Measurements from ENCODE around the gene GEMIN4. TPM values are rescaled to one million over a fixed set of nuclear protein-coding genes. Genes with fewer than 3 reads are reported as not detected.
"Not testable (repeated sequence)": the region's sequence is repeated elsewhere in the genome, so short reads cannot be mapped to it uniquely, and the experiment has no call there.

GEMIN4 gene
- total and polyA plus RNA-seq, 2 of the 8 experiments (the other 6 are each of a cell fraction or from before 2014, with no cell fraction given), result 32.1 to 51.9 TPM

GRCh38 chr17:750431-751037 is 1.5 kb downstream of the GEMIN4 start (continued):
- no peak for TF ChIP-seq RXRA (IDR thresholded peaks at IDR 0.05; ENCODE audit: insufficient read depth, low read depth, low read length)
- no peak for TF ChIP-seq RBBP5 (IDR thresholded peaks at IDR 0.05; ENCODE audit: borderline replicate concordance, low read depth, low read length)
- TF ChIP-seq, protein P1, sequence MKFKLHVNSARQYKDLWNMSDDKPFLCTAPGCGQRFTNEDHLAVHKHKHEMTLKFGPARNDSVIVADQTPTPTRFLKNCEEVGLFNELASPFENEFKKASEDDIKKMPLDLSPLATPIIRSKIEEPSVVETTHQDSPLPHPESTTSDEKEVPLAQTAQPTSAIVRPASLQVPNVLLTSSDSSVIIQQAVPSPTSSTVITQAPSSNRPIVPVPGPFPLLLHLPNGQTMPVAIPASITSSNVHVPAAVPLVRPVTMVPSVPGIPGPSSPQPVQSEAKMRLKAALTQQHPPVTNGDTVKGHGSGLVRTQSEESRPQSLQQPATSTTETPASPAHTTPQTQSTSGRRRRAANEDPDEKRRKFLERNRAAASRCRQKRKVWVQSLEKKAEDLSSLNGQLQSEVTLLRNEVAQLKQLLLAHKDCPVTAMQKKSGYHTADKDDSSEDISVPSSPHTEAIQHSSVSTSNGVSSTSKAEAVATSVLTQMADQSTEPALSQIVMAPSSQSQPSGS (IDR thresholded peaks at IDR 0.05; ENCODE audit: low read length), result no peak
- TF ChIP-seq RNF2 (IDR thresholded peaks at IDR 0.05; ENCODE audit: borderline replicate concordance, low read depth, low read length, missing control alignments, poor library complexity, severe bottlenecking), result no peak
- no peak for TF ChIP-seq TAF1 (IDR thresholded peaks at IDR 0.05; ENCODE audit: low read depth, low read length)
- no peak for TF ChIP-seq BCL11A (IDR thresholded peaks at IDR 0.05; ENCODE audit: low read depth in 2 of 2, low read length in 2 of 2)
- no peak for TF ChIP-seq SIX5 (IDR thresholded peaks at IDR 0.05; ENCODE audit: low read depth, low read length)
- TF ChIP-seq CREB1 (IDR thresholded peaks at IDR 0.05), result no peak

DNA sequence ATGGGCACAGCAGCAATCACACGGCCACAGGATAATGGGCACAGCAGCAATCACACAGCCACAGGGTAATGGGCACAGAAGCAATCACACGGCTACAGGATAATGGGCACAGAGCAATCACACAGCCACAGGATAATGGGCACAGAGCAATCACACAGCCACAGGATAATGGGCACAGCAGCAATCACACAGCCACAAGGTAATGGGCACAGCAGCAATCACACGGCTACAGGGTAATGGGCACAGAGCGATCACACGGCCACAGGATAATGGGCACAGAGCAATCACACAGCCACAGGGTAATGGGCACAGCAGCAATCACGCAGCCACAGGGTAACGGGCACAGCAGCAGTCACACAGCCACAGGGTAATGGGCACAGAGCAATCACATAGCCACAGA is 2.7 kb downstream of the GEMIN4 start:
- H3K56ac ChIP-seq (replicated peaks; ENCODE audit: insufficient read length, low read depth, low read length); FAIRE-seq; H2BK120ac ChIP-seq (replicated peaks; ENCODE audit: low read depth, low read length); H3K4ac ChIP-seq (replicated peaks; ENCODE audit: insufficient read length, low read depth, low read length); H3K14ac ChIP-seq (ENCODE audit: insufficient read length); H3K18ac ChIP-seq (ENCODE audit: extremely low read depth, low read length); H2BK15ac ChIP-seq (ENCODE audit: low read length); H3K27me3 ChIP-seq (replicated peaks in 1 of 4; ENCODE audit: control insufficient read depth in 3 of 4, extremely low read depth in 1 of 4, insufficient read depth in 3 of 4, low read length in 3 of 4); H3K9me3 ChIP-seq (ENCODE audit: insufficient read depth in 2 of 2, low read depth in 1 of 2, low read length in 1 of 2); H3K27ac ChIP-seq (ENCODE audit: low read depth, low read length); H4K5ac ChIP-seq (ENCODE audit: insufficient read length, low read depth, low read length); H2BK12ac ChIP-seq (ENCODE audit: low read depth, low read length); H4K8ac ChIP-seq (ENCODE audit: extremely low read depth, insufficient read depth, low read length); H2BK20ac ChIP-seq (ENCODE audit: low read length); H3K23ac ChIP-seq (ENCODE audit: insufficient read length); H2BK5ac ChIP-seq (ENCODE audit: low read depth, low read length); H3K4me2 ChIP-seq (ENCODE audit: insufficient read depth in 1 of 2, low read depth in 2 of 2, low read length in 2 of 2); DNase-seq (ENCODE audit: low read depth in 1 of 2, low spot score in 2 of 2); H2AFZ ChIP-seq (ENCODE audit: low read length); H3K4me3 ChIP-seq (ENCODE audit: extremely low read depth in 1 of 4, insufficient read depth in 2 of 4, low read depth in 3 of 4, low read length in 4 of 4); H3K9ac ChIP-seq (replicated peaks in 1 of 4; ENCODE audit: extremely low read depth in 1 of 4, low read depth in 3 of 4, low read length in 3 of 4); H4K91ac ChIP-seq (replicated peaks; ENCODE audit: insufficient read length, low read length); H2AK5ac ChIP-seq (ENCODE audit: low read depth, low read length): not testable (repeated sequence)
- CTCF ChIA-PET (ENCODE audit: partially characterized antibody), result interaction anchor here (2.2 kb wide), 1 partner anchor 247 kb away, joined by 6 read pairs; the partner anchor contains the start of gene TIMM22
- peaks cover 11% of the 10 kb centered on the region for H3K23me2 ChIP-seq (ENCODE audit: low read depth, low read length)
- H3K79me1 ChIP-seq (ENCODE audit: low read depth, low read length), result peaks cover 22% of the 10 kb centered on the region
- H3K79me2 ChIP-seq (ENCODE audit: control insufficient read depth in 1 of 2, insufficient read depth in 2 of 2, low read length in 2 of 2), result peaks cover 3 to 47% of the 10 kb centered on the region in 2 experiments; a peak in 3 of 4 replicates
- peaks cover 3 to 28% of the 10 kb centered on the region in 2 experiments for H4K20me1 ChIP-seq (replicated peaks in 1 of 2; ENCODE audit: control insufficient read depth in 1 of 2, insufficient read depth in 2 of 2, low read length in 2 of 2)
- WGBS, 2 experiments (ENCODE audit: extremely low coverage in 1 of 2, insufficient coverage in 1 of 2, insufficient read length in 1 of 2, insufficient replicate concordance in 2 of 2, low coverage in 1 of 2, low lambda C conversion rate in 2 of 2, missing lambda C conversion rate in 1 of 2), result 76% methylated on average over 7 of the region's 7 CpGs; no CpG with 5 or more reads in 1 of the 2 experiments
- peaks cover 2 to 11% (median 6%) of the 10 kb centered on the region in 4 experiments; a peak in 6 of 7 replicates for H3K4me1 ChIP-seq (replicated peaks in 1 of 4; ENCODE audit: control insufficient read depth in 3 of 4, insufficient read depth in 4 of 4, low read length in 3 of 4)
- H3K36me3 ChIP-seq (ENCODE audit: control insufficient read depth in 2 of 4, insufficient read depth in 4 of 4, low read length in 3 of 4), result peaks cover 26 to 48% (median 36%) of the 10 kb centered on the region in 4 experiments
- POLR2A ChIA-PET (ENCODE audit: partially characterized antibody), result interaction anchor here (5.1 kb wide), 1 partner anchor 12 kb away, joined by 44 read pairs; no protein-coding TSS in a partner anchor
